Mesothelial cell of epicardium (in vitro differentiated cells): Measurements from ENCODE around the gene PTPRG. TPM values are rescaled to one million over a fixed set of nuclear protein-coding genes. Genes with fewer than 3 reads are reported as not detected.

Experiments
- DNase-seq, 2 experiments: peaks; one replicate each; pipeline ENCODE4 v3.0.0; 2021; ENCODE audit warnings: low spot score in 2 of 2; ENCODE audit not compliant: unreplicated experiment in 2 of 2
- H3K27ac Mint-ChIP-seq: 2 replicates; pipeline ENCODE4 v1.8.0; 2021; ENCODE audit warnings: mixed read lengths
- H3K27me3 Mint-ChIP-seq: 2 replicates; pipeline ENCODE4 v1.8.0; 2021; ENCODE audit warnings: low read depth, mixed read lengths
- H3K36me3 Mint-ChIP-seq: 2 replicates; pipeline ENCODE4 v1.8.0; 2021; ENCODE audit warnings: mixed read lengths
- H3K4me1 Mint-ChIP-seq: 2 replicates; pipeline ENCODE4 v1.8.0; 2021; ENCODE audit warnings: mixed read lengths
- H3K4me3 Mint-ChIP-seq: 2 replicates; pipeline ENCODE4 v1.8.0; 2021; ENCODE audit warnings: mild to moderate bottlenecking, moderate library complexity, mixed read lengths
- H3K9me3 Mint-ChIP-seq: 2 replicates; pipeline ENCODE4 v1.8.0; 2021; ENCODE audit warnings: mixed read lengths
- CTCF ChIP-seq: fragments of 200-600 bp; sonication (generic); IDR thresholded peaks from one replicate; pipeline ENCODE4 v1.5.0; 2021; ENCODE audit warnings: antibody characterized with exemption; ENCODE audit not compliant: unreplicated experiment
- total RNA-seq: library from RNA; stranded (reverse); gene quantifications from 3 replicates; pipeline ENCODE4 v1.2.1, GENCODE V29; 2021

The PTPRG gene
- total RNA-seq, 1 donor from 2014 or later: 40.4 TPM

DNA sequence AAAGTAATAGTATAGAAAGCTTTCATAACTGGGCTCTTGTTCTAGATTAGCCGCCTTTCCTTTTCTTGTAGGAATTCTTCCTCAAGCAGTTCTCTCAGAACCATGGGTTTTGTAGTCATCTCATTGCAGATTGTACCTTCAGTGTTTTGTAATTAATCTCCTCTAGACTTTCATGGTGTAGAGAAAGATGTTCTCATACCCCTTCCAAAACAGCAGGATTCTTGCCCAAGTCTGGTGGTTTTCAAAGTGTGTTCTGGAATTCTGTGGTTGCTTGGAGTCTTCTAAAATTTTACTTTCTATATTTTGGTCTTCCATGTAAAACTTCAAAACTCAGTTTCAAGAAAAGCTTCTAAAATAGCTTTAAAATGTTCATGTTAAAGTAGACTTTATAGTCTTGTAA is 293.8 kb downstream of the PTPRG start:
- no peak for DNase-seq
- Mint-ChIP-seq H3K4me3 (no peak overlapping the region), H3K4me1 (peaks cover 5% of the 10 kb centered on the region), H3K36me3 (no peaks in the 10 kb centered on the region), H3K9me3 (peaks cover 10% of the 10 kb centered on the region), H3K27ac (no peak overlapping the region), H3K27me3 (no peaks in the 10 kb centered on the region)
- TF ChIP-seq CTCF: no peak

- H3K36me3 Mint-ChIP-seq: no peaks in the 10 kb centered on the region
- no peak for DNase-seq
- H3K9me3 Mint-ChIP-seq: peaks cover 10% of the 10 kb centered on the region
- H3K4me3 Mint-ChIP-seq: no peak overlapping the region
- peaks cover 5% of the 10 kb centered on the region for H3K4me1 Mint-ChIP-seq
- TF ChIP-seq CTCF: no peak
- H3K27ac Mint-ChIP-seq: no peak overlapping the region
- H3K27me3 Mint-ChIP-seq: no peaks in the 10 kb centered on the region
Measured at GRCh38 chr3:61857297-61857696, 295.9 kb downstream of the PTPRG start.

GRCh38 chr3:61858054-61858453 is 296.7 kb downstream of the PTPRG start:
- H3K9me3 Mint-ChIP-seq: peaks cover 10% of the 10 kb centered on the region
- no peaks in the 10 kb centered on the region for H3K36me3 Mint-ChIP-seq
- H3K27me3 Mint-ChIP-seq: no peaks in the 10 kb centered on the region
- H3K4me1 Mint-ChIP-seq: peaks cover 5% of the 10 kb centered on the region
- no peak overlapping the region for H3K4me3 Mint-ChIP-seq
- DNase-seq: no peak
- TF ChIP-seq CTCF: no peak
- H3K27ac Mint-ChIP-seq: no peak overlapping the region

- Mint-ChIP-seq H3K9me3 (peaks cover 10% of the 10 kb centered on the region), H3K27me3 (no peaks in the 10 kb centered on the region), H3K4me3 (no peak overlapping the region), H3K36me3 (no peaks in the 10 kb centered on the region), H3K27ac (no peak overlapping the region), H3K4me1 (peaks cover 14% of the 10 kb centered on the region)
- TF ChIP-seq CTCF: no peak
- no peak for DNase-seq
Measured at GRCh38 chr3:61861410-61861809, 300.0 kb downstream of the PTPRG start.

DNA sequence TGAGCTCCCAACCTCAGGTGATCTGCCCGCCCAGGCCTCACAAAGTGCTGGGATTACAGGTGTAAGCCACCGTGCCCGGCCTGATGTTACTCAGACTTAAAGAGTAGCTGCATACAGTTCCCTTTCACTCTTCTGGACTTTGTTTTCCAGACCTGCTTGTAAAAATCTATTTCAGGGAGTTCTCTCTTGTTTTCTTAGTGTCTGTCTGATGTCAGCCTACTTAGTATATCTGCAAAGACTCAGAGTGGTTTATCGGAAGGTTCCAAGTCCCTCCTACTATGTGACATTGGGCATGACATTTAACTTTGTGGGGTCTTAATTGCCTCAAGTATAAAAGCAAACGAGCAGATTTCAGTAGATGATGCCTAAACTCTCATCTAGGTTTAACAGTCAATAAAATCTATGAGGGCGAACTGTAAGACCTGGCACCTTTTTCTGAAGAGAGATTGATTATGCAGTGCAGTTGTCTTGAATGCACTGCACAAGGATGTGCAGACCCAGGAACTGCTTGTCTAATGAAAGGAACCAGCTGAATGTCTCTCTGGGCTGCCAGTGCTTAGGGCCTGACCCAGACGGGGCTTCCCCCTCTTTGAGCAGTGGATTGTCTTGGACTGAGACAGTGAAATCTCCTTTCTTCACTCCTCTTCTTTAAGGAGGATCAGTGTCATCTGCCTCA is 301.4 kb downstream of the PTPRG start:
- no peak for TF ChIP-seq CTCF
- DNase-seq: no peak

More for the DNA sequence above, 301.4 kb downstream of the PTPRG start:
- Mint-ChIP-seq H3K27me3 (no peaks in the 10 kb centered on the region), H3K27ac (no peak overlapping the region), H3K9me3 (peaks cover 10% of the 10 kb centered on the region), H3K4me3 (no peak overlapping the region), H3K4me1 (peaks cover 14% of the 10 kb centered on the region), H3K36me3 (no peaks in the 10 kb centered on the region)
